GM12874 (cell line): ENCODE results near the gene CMTM2.

ENCODE experiments used
- TF ChIP-seq, protein P1 (sequence below): IDR thresholded peaks from 2 replicates; pipeline ENCODE4 v1.5.1; 2011; ENCODE audit warnings: low read depth, mild to moderate bottlenecking, control low read depth, low read length, moderate library complexity; ENCODE audit not compliant: insufficient read depth

CMTM2 gene

DNA sequence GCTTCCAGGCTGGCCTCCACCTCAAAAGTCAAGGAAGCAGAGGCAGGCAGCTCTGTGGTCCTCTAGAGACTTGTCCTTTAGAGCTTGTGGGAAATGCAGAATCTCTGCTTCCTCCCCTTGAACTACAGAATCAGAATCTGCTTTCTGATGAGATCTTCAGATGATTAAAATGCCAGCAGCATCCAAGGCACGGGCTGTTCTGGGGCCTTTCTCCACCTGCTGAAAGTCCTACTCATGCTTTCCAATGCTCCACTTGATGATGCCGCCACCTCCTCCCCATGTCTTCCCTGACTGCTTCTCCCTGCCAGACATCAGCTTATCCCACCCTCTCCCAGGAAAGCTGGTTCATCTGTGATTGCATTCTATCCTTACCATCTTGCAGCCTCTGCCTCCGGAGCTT is 58.5 kb downstream of the CMTM2 start:
- TF ChIP-seq, protein P1, sequence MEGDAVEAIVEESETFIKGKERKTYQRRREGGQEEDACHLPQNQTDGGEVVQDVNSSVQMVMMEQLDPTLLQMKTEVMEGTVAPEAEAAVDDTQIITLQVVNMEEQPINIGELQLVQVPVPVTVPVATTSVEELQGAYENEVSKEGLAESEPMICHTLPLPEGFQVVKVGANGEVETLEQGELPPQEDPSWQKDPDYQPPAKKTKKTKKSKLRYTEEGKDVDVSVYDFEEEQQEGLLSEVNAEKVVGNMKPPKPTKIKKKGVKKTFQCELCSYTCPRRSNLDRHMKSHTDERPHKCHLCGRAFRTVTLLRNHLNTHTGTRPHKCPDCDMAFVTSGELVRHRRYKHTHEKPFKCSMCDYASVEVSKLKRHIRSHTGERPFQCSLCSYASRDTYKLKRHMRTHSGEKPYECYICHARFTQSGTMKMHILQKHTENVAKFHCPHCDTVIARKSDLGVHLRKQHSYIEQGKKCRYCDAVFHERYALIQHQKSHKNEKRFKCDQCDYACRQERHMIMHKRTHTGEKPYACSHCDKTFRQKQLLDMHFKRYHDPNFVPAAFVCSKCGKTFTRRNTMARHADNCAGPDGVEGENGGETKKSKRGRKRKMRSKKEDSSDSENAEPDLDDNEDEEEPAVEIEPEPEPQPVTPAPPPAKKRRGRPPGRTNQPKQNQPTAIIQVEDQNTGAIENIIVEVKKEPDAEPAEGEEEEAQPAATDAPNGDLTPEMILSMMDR: no peak
